GM18519 (cell line): Measurements from ENCODE around the gene MIOX.

Experiments used
- ATAC-seq: cut with Tn5 transposase; IDR thresholded peaks from one replicate; pipeline ENCODE4 v1.9.1; 2021; ENCODE audit warnings: mild to moderate bottlenecking, moderate library complexity; ENCODE audit not compliant: unreplicated experiment, low FRiP score

MIOX gene

GRCh38 chr22:50488006-50488677 lies 1.5 kb downstream of the MIOX start:
- ATAC-seq, result no peak

- no peak for ATAC-seq
Measured at GRCh38 chr22:50488886-50489285, 2.2 kb downstream of the MIOX start.

GRCh38 chr22:50489363-50490243 lies 2.9 kb downstream of the MIOX start:
- no peak for ATAC-seq

GRCh38 chr22:50490531-50491308 lies 4.1 kb downstream of the MIOX start:
- no peak for ATAC-seq

- no peak for ATAC-seq
Measured at GRCh38 chr22:50497093-50497492, 10.4 kb downstream of the MIOX start.

- no peak for ATAC-seq
Measured at GRCh38 chr22:50498322-50498890, 11.7 kb downstream of the MIOX start.

GRCh38 chr22:50500452-50500851 lies 13.8 kb downstream of the MIOX start:
- no peak for ATAC-seq

GRCh38 chr22:50502096-50502495 lies 15.4 kb downstream of the MIOX start:
- no peak for ATAC-seq

- no peak for ATAC-seq
Measured at GRCh38 chr22:50502628-50503474, 16.2 kb downstream of the MIOX start.

GRCh38 chr22:50503475-50504145 lies 17.0 kb downstream of the MIOX start:
- ATAC-seq, result no peak

- ATAC-seq, result no peak
Measured at GRCh38 chr22:50504369-50505211, 17.9 kb downstream of the MIOX start.

- ATAC-seq, result no peak
Measured at GRCh38 chr22:50505276-50505775, 18.7 kb downstream of the MIOX start.

- ATAC-seq, result no peak
Measured at GRCh38 chr22:50505776-50506610, 19.3 kb downstream of the MIOX start.

- no peak for ATAC-seq
Measured at GRCh38 chr22:50506611-50507420, 20.2 kb downstream of the MIOX start.

- no peak for ATAC-seq
Measured at GRCh38 chr22:50507421-50507990, 20.8 kb downstream of the MIOX start, which contains the start of gene LMF2. Gene LMF2 (minus strand): TSS chr22:50507702. CDS start chr22:50507675, 27 bp downstream.
